ENCODE data around the gene TTC39C.

Gene TTC39C

DNA sequence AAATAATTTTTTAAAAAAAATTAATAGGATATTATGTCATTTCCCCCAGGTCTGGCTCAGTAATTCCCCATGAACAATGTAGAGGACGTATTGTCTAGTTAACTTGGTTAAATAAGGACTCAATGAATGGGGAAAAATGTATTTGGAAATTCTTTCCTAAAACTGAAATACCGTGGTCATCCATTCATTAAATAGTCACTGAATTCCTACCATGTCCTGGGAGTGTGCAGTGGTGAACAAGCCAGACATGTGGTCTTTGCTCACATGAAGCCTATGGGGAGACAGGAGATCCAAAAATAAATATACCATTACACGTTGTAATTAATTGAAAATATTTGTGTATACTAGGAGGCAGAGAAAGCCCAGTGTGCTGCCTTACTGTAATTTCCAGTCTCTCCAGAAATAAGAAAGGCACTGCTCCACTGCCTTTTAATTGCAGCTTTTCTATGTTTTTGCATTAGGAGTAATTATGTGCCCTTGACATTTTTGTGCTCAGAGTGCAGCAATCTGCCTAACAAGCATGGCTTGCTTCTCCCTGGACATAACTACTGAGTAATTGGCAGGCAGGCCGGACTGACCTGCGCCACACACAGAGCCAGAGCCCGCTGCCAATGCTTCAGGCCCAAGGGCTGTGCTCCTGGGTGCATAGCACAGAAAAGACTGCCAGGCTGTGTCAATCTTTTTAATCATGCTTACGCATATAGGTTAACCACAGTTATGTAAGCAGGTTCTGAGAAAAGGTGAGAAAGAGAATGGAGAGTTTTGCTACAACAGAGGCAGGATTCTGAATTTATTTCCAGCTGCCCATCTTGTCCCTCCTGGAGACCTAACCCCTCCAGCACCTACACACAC, 22.2 kb upstream of the TTC39C start:
- DNase-seq (ENCODE audit: low read depth): peak; percentile 75

DNA sequence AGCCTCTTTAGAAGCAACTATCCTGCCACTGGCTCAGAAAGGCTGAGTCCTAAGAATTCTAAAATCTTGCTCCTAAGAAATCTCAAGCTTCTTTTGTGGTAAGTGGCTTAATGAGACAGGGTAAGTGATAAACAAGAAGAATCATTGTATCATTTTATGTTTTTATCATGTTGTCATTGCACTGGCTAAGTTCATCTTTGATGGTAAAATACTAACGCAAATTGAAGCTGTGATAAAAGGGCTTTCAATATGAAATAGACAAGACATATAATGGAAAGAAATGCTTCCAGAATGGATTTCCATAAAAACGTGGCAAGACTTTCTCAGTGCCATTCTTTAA, 21.6 kb upstream of the TTC39C start:
- DNase-seq (ENCODE audit: low read depth): no peak

DNA sequence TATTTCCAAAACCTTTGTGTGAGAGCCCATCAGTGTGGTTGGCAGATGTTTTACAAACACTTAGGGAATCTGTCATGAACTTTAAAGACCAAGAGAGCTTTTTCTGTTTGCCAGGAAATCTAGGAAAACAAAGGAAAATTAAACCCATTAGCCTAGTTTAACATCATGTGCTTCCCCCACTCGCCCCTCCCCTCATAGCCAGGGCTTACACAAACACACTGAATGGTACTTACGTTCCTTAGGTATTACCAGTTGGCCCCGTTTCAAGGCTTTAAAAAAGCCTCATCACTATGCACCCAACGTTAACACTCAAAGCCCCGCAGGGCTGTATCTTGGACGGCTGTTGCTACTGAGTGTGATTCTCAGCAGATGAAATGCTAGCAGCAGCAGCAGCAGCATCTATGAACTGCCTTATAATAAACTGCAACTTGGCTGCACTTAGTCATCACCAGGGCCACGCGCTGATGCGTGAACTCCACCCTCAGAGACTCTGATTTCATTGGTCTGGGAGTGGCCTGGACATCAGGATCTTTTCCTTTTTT, 20.1 kb upstream of the TTC39C start:
- DNase-seq (ENCODE audit: low read depth): peak; percentile 99

DNA sequence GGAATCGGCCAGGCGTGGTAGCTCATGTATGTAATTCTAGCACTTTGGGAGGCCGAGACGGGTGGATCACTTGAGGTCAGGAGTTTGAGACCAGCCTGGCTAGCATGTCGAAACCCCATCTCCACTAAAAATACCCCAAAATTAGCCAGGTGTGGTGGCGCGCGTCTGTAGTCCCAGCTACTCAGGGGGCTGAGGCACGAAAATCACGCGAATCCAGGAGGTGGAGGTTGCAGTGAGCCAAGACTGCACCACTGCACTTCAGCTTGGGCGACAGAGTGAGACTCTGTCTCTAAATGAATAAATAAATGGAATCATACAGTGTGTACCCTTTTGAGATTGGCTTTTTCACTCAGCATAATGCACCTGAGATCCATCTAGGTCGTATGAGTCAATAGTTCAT, 19.4 kb upstream of the TTC39C start:
- DNase-seq (ENCODE audit: low read depth): no peak

DNA sequence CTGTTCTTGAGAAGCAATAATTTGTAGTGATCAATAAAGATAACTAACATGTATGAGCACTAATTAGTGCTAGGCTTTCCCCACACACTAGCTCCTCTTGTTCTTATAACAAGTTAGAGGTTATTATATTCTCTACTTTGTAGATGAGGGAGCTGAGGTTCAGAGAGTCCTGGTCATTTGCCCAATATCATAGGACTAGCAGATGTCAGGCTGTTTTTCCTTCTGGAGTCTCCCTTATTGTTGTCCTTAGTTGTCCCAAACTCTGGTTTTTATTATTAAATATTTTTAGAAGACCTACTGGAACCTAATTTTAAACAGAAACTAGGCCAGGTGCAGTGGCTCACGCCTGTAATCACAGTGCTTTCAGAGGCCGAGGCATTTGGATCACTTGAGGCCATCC, 16.5 kb upstream of the TTC39C start:
- no peak for DNase-seq (ENCODE audit: low read depth)

DNA sequence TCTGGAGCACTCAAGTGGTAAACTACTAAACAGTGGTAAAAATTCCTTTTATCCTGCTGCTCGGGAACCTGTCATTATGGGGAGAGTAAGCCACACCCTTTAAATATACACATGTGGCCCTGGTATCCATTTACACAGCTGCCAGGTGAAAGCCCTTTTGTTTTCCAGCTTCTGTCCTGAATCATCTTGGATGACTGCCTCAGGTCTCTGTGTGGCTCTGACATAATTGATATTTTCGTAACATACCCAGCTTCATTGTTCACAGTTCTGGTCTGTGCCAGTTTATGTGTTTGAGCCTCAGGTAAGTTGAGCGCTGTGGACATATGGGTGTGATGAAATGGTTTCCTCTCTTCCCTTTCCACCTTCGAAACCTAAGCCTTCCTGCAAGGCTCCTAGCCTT, 15.7 kb upstream of the TTC39C start:
- no peak for DNase-seq (ENCODE audit: low read depth)

DNA sequence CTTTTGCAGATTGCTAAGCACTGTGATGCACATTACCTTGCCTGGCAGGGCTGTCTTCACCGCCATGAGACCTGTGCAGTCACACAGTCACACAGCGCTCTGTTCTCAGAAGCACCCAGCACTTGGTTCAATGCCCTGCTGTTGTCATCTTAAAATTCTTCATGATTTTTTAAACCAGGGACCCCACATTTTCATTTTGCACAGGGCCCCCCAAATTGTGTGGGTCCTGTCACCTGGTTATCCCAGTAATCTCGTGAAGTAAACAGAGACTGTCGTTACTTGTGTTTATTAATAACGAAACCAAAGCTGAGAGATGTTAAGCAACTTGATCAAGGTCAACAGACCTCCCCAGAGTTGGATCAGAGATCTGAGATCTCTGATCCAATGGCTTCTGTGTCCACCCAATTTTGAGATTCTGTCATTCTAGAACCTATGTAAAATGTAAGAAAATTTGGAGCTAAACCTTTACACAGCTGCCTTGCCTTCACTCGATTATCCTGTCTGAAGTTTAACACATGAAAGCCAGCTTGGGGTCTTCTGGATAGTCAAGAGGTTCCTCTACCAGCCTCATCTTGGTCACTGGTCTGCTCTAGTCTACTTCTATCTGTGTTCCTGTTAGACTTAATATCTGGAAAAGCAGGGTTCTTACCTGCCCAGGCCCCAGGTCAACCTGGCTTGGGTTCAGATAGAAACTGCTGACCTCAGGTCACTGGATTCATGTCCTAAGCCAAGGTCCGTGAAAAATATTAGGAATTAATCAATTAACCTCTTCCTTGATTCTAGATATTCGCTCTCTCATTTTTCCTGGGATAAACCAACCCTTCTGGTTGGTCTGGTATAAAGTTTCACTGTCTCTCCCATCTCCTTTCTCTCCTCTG, 13.7 kb upstream of the TTC39C start:
- DNase-seq (ENCODE audit: low read depth): no peak

DNA sequence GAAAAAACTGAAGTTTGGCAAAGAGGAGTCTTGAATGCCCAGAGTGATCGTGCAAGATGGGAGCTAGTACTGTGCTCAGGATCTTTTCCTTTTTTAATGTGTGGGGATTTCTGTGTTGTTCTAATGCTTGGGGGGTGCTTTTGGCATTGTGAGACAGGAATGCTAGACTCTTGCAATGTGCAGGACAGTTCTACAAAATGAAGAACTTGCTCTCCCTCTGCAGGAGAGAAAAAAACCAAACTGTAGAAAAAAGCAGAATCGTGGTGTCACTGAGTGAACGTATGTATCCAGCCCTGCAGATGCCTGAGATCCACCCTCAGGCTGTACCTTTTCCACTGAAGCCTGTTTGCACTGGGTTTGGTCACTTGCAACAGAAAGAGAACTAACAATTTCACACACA, 12.1 kb upstream of the TTC39C start:
- peak; percentile 45 for DNase-seq (ENCODE audit: low read depth)

DNA sequence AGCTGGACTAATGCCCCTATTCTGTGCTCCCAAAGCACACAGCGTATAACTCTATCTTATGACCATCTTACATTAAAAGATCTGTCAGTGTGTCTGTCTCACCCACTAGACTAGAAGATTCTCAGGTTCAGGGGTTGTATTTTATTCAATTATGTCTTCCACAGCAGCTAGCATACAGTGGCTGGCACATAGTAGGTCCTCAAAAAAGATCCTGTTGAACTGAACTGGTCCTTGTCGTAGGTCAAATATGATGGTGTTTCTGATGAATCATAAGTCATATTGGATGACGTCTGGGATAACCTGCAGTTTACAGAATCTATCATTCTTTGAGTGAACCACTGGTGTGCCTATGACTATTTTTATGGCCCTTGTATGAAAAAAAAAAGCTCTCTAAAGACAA, 11.3 kb upstream of the TTC39C start:
- DNase-seq (ENCODE audit: low read depth): no peak

DNA sequence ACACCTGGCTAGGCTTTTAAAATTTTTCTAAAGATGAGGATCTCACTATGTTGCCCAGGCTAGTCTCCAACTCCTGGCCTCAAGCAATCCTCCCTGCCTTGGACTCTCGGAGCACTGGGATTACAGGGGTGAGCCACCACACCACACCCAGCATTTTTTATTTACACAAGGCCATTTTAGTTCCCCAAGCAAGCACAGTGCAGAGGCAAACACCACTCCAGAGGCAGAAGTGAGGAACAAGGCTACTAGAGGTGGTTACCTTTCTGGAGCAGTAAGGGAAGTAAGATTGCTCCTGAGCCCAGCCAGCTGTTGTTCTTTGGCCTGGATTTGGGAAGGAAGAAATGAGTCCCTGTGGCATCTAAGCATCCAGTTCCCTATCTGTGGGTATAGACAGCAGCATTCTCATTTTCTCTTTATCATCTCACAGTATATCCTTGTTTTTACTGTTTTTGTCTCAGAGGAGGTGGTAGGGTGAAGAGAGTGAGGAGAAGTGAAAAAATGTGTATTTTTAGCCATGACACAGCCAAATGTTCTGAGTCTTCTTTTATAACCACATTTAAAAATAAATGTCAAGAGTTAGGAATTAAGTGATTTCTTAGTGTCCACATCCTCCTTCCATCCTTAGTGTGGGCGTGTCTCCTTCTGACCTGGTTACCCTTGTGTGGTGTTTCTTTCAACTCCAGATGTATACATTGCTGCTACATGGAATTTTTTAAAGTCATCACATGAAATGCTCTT, 10.5 kb upstream of the TTC39C start:
- peak; percentile 80 for DNase-seq (ENCODE audit: low read depth)

DNA sequence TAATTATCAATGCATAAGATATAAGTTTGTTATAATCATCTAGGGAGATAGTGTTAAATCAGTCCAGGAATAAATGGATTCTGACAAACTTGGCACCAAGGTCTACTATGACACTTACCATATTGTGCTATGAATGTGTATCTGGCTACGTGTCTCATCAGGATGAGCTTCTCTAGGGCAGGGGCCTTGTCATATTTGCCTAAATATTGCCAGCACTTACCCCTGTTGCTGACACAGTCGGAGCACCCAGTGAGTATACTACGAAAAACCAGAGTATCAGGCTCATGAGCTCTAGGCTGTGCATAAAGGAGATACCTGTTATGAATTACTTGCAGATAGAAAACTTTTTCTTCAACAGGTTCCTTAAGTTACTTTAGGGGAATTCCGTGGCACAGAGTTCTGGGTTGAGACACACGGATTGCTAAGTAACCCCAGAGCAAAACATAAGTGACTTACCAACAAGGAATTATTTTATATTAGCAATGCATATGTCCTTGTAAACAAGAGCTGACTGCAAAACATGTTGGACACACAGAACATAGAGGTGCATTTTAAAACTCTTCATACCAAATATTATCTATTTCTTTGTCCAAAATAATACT, 7.7 kb upstream of the TTC39C start:
- DNase-seq (ENCODE audit: low read depth): no peak

DNA sequence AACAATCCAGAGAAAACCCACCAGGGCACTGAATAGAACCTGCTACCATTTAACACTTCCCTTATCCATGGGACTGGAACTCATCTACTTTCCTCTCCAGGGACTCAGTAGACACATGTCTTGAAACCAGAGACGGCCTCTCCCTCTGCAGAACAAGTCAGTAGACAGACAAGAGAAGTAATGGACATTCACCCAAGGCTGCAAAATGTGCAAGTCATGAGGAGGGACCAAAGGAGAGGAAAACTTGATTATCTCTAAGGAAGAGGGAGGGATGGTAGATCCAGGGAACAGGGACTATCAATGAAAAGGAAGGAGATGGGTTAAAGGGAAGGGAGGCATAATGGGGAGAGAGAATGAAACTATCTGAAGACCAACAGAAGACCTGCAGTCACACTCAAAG, 5.3 kb upstream of the TTC39C start:
- DNase-seq (ENCODE audit: low read depth): no peak

DNA sequence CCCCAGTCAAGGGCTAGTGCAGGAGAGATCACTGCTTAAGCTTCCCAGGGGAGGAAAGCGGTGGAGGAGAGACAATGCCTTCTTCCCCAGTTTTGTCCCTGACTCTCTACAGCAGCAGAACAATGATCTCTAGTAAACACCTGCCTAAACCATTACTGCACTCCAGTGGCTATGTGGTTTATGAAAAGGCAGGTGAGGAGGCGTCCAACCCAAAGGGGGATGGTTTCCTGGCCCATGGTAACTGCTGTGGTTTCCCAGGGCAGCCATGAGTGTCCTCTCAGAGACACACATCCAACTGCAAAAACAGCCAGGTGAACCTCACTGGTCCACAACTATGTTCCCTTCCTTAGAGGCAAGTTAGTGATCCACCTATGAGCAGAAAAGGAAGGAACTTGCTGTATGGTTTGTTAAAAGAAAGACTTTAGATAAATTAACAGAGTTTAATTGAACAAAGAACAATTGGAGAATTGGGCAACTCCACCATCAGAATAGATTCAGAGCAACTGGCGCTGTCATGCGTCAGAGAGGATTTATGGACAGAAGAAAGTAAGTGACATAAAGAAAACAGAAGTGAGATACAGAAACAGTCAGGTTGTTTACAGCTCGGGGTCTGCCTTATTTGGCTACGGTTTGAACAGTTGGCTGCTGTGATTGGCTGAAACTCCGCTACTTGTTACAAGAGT, 4.8 kb upstream of the TTC39C start:
- no peak for DNase-seq (ENCODE audit: low read depth)

DNA sequence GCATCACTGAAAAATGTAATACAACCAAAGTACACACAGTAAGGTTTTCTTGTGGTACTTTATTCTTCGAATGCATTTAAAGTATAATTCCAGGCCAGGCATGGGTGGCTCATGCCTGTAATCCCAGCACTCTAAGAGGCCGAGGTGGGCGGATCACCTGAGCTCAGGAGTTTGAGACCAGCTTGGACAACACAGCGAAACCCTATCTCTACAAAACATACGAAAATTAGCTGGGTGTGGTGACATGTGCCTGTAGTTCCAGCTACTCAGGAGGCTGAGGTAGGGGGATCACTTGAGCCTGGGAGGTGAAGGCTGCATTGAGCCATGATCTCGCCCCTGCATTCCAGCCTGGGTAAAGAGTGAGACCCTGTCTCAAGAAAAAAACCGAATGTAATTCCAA, 3.9 kb upstream of the TTC39C start:
- DNase-seq (ENCODE audit: low read depth): no peak

DNA sequence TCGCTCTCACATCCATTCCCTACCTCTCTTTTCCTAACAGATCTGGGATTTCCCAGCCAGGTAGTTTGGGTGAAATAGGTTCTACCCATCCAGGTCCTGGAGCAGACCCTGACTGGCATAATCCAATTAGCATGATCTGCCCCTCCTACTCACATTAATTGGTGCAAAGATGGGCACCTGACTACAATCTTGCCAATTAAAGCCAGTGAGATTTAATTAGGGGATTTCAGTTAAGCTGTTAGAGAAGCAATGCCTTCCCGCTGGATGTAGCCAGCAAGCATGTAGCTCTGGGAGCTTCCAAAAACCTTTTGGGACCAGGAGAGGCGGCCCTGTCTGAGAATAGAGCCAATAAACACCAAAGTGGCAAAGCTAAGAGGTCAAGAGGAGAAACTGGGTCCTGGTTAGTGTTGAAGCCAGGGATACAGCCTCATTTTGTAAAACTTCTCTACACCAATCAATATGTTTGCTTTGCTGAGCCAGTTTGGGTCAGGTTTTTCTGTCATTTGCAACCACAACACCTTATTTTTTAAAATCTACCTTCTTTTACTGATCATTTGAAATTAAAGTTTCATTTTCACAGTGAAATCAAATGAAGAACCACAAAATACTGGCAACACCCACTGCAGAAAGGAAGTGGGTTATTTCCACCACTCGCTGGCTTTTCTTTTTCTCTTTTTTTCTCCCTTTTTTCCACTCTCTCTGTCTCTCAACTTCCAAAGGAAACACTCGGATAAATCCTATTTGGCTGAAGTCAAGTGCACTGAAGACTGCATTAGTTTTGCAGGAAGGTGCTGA, 3.2 kb upstream of the TTC39C start:
- no peak for DNase-seq (ENCODE audit: low read depth)

DNA sequence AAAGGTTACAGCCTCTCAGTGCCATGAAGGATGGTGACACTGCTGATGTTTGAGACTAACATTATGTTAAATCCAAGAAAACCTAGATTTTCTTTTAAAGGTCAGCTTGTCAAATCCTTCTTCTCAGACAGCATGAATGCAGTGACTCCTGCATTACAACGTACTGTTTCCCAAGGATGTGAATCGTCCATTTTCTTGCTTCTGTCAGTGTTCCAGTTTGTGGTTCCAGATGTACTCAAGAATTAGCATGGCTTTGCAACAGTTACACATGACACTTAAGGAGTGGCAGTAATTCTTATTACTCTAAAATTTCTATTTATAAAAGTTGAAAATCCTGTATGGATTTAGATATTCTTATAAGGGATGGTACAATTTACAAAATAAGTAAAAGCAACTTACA, 1.5 kb upstream of the TTC39C start:
- no peak for DNase-seq (ENCODE audit: low read depth)

DNA sequence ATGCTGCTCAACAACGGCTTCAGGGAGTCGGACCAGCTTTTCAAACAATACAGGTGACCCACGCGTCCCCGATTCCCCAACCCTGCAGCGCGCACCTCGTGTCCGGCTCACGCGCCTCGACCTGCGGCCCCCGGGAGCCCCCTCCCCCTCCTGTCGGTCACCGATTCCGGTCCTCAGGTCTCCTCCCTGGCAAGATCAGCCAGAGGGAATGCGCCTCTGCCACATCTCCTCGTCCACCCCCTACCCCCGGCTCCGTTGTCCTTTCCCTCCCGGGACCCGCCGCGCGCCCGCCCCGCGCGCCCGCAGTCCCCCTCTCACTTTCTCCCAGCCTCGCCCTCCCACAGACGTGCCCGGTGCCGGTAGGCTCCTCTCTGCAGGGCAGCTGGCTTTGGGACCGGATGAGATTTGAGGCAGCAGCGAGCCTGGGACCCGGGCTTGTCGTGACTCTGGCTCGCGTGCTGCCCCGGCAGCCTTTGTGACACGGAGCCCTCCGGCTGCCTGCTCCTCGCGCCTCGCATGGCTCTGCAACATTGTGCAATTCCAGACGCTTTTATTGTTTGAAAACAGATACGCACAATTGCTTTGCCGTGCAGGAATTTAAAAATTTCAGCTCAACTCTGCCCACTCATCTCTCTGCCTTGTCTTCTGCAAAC, 558 bp downstream of the TTC39C start:
- DNase-seq (ENCODE audit: low read depth): peak; percentile 93

DNA sequence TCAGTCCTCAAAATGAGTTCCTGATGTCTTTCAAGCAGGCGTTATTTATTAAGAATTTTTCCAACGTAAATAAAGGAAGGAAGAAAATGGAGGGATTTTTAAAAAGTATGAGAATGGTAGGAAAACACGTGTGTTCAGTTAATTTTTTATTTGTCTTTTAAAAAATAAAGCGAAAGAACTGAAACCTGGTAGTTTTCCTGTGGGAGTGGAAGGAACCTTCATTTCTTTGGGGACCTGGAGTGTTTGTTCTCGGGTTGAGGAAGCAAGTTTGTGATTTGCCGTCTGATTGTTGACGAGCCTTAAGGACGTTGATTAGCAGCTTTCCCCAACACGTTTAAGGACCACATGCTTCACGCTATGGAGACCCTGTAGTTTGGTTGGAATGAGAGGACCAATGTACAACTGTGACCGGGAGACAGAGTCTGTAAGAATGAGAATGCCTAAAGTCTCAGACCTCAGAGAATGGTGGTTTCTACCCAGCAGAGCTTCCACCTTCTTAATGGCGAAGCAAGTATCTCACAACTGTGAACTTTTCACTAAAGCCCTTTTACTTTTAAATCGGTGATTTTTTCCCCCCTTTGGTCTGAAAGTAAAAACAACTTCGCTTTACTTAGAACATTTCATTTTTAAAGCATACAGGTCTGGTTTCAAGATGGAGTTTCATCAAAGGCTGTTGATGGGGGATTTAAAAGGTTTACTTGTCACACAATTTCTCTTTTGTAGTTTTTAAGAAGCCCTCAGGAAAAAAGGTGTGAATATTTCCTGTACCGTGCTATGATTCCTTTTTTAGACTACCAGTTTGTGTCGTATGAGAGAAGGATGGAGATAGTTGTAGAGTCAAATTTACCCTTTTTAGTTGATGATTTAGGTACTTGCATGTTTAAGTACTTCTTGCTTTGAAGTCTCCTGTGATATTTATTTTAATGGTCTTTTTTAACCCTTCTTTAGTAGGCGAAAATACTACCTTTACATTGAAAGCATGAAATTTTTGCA, 1.4 kb downstream of the TTC39C start:
- DNase-seq (ENCODE audit: low read depth): no peak

DNA sequence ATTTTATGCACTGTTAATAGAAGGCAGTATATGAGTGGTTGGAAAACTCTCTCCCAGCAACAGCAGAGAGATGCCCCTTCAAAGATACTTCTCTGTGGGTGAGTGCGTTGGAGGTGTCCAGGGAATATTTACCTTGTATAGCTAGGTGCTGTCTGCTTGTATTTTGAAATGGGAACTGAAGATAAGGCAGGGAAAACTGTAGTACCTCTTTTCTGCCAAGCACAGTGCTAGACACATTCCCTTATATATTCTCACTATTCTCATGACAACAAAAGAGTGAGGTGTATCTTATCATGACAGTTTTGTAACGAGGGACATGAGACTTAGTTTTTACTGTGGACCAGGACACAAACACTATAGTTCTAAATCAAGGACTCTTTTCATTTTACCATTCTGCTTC, 2.1 kb downstream of the TTC39C start:
- DNase-seq (ENCODE audit: low read depth): peak; percentile 34

All from EH (cell line).